ENCODE measurements around the gene RNU5B-1. TPM values are rescaled to one million over a fixed set of nuclear protein-coding genes. Genes with fewer than 3 reads are reported as not detected.

Gene RNU5B-1
- total and polyA plus RNA-seq, 12 donors, result 18.2 to 51.0 TPM; not detected in 10

- TF ChIP-seq CTCF (IDR thresholded peaks at IDR 0.05), result no peak
- no peak for ATAC-seq
- Histone ChIP-seq H3K4me3 (no peak overlapping the region), H3K27ac (peak overlapping the region in 9 of 10 donors; percentile 89 to 96 (median 93)), H3K9me3 (no peaks in the 10 kb centered on the region), H3K36me3 (peaks cover 0 to 5% (median 0%) of the 10 kb centered on the region in 9 donors), H3K4me1 (peaks cover 2 to 28% (median 20%) of the 10 kb centered on the region in 9 donors), H3K27me3 (no peaks in the 10 kb centered on the region)
- intact Hi-C loops (cut with DNase I), result loop anchor here in 3 of 10 donors (10.0 kb wide), 2 partner anchors 233 to 253 kb away; no protein-coding TSS in a partner anchor
- 92 to 95% methylated on average over 3 of the region's 3 CpGs for WGBS, 2 donors
- DNase-seq, result no peak
Observed at GRCh38 chr15:65287520-65287855, 17.0 kb upstream of the RNU5B-1 start.

- TF ChIP-seq CTCF (IDR thresholded peaks at IDR 0.05), result no peak
- ATAC-seq, result no peak
- H3K9me3 ChIP-seq, result no peaks in the 10 kb centered on the region
- H3K27me3 ChIP-seq, result no peaks in the 10 kb centered on the region
- intact Hi-C loops (cut with DNase I), result loop anchor here in 3 of 10 donors (10.0 kb wide), 2 partner anchors 235 to 255 kb away; no protein-coding TSS in a partner anchor
- H3K4me1 ChIP-seq, result peaks cover 2 to 23% (median 15%) of the 10 kb centered on the region in 9 donors
- H3K27ac ChIP-seq, result no peak overlapping the region
- no peaks in the 10 kb centered on the region for H3K36me3 ChIP-seq
- WGBS, 2 donors, result 82% methylated on average over 7 of the region's 7 CpGs
- no peak for DNase-seq
- H3K4me3 ChIP-seq, result no peak overlapping the region
Observed at GRCh38 chr15:65289261-65289854, 15.1 kb upstream of the RNU5B-1 start.

GRCh38 chr15:65290228-65290627 is 14.2 kb upstream of the RNU5B-1 start:
- Histone ChIP-seq H3K4me1 (peaks cover 2 to 20% (median 9%) of the 10 kb centered on the region in 9 donors), H3K27me3 (no peaks in the 10 kb centered on the region), H3K27ac (no peak overlapping the region), H3K36me3 (no peaks in the 10 kb centered on the region), H3K4me3 (no peak overlapping the region), H3K9me3 (no peaks in the 10 kb centered on the region)
- intact Hi-C loops (cut with DNase I), result loop anchor here in 2 of 10 donors (10.0 kb wide), 1 partner anchor 255 kb away; no protein-coding TSS in a partner anchor
- WGBS, 2 donors, result 89 to 91% methylated on average over 7 of the region's 7 CpGs
- ATAC-seq (no peak), DNase-seq (no peak)
- no peak for TF ChIP-seq CTCF (IDR thresholded peaks at IDR 0.05)

- no peak overlapping the region for H3K4me3 ChIP-seq
- ATAC-seq (no peak), DNase-seq (no peak)
- no peaks in the 10 kb centered on the region for H3K36me3 ChIP-seq
- H3K27ac ChIP-seq, result no peak overlapping the region
- no peaks in the 10 kb centered on the region for H3K9me3 ChIP-seq
- 63 to 76% methylated on average over 1 of the region's 1 CpG for whole genome bisulfite sequencing, 2 donors
- no peaks in the 10 kb centered on the region for H3K27me3 ChIP-seq
- peaks cover 0 to 28% (median 15%) of the 10 kb centered on the region in 9 donors for H3K4me1 ChIP-seq
- no peak for TF ChIP-seq CTCF (IDR thresholded peaks at IDR 0.05)
- intact Hi-C loops (cut with DNase I), result loop anchor here in 2 of 10 donors (10.0 kb wide), 1 partner anchor 258 kb away; no protein-coding TSS in a partner anchor
Observed at GRCh38 chr15:65292938-65293518, 11.4 kb upstream of the RNU5B-1 start.

Data from heart right ventricle (tissue), 16 donors.